Stomach (tissue), 9 donors: ENCODE data around the gene PLEKHG5. TPM values are rescaled to one million over a fixed set of nuclear protein-coding genes. Genes with fewer than 3 reads are reported as not detected.

Source experiments
- DNase-seq, 2 donors: peaks; one replicate each; pipeline versions ENCODE4 v3.0.0 to v3.0.0-alpha.2; 2013 to 2019
- H3K27ac ChIP-seq, 5 donors: fragments of 200-600 bp in 4 of 5; sonication (generic) in 4 of 5; one replicate each; pipeline ENCODE4 v1.5.1; 2013 to 2019; ENCODE audit warnings: mild to moderate bottlenecking in 1 of 5, moderate library complexity in 1 of 5
- H3K27me3 ChIP-seq, 3 donors: fragments of 200-600 bp; sonication (generic); one replicate each; pipeline ENCODE4 v1.5.1; 2017 to 2019; ENCODE audit warnings: mixed run types in 1 of 3
- H3K36me3 ChIP-seq, 4 donors: fragments of 200-600 bp; sonication (generic); 1 replicate in 3 of 4; 2 replicates in 1 of 4; pipeline ENCODE4 v1.5.1; 2016 to 2019
- H3K4me1 ChIP-seq, 4 donors: fragments of 200-600 bp; sonication (generic); one replicate each; pipeline ENCODE4 v1.5.1; 2016 to 2019
- H3K4me3 ChIP-seq, 4 donors: fragments of 200-600 bp; sonication (generic) in 3 of 4; one replicate each; pipeline ENCODE4 v1.5.1; 2016 to 2019; ENCODE audit warnings: mild to moderate bottlenecking in 1 of 4
- H3K9me3 ChIP-seq, 4 donors: fragments of 200-600 bp; sonication (generic); one replicate each; pipeline ENCODE4 v1.5.1; 2016 to 2019
- EP300 ChIP-seq: sonication (generic); formaldehyde crosslinking; IDR thresholded peaks from one replicate; pipeline ENCODE4 v1.6.1; 2017; ENCODE audit warnings: antibody characterized with exemption
- POLR2A ChIP-seq, 4 donors: fragments of 450-650 bp; IDR thresholded peaks; one replicate each; pipeline ENCODE4 v1.6.1; 2016; ENCODE audit warnings: antibody characterized with exemption in 4 of 4, control low read depth in 2 of 4, mild to moderate bottlenecking in 1 of 4, moderate library complexity in 1 of 4
- POLR2AphosphoS5 ChIP-seq, 3 donors: sonication (generic); formaldehyde crosslinking; IDR thresholded peaks; one replicate each; pipeline ENCODE4 v1.6.1; 2016; ENCODE audit warnings: antibody characterized with exemption in 3 of 3
- WGBS, 5 donors: extraction: QIAGEN DNeasy Blood & Tissue Kit in 3 of 5; methylation state at CpG; one replicate each; pipeline versions ENCODE4 v1.1.5 to v1.1.7; 2013 to 2018; 5-methylcytosine and 5-hydroxymethylcytosine counted together
- intact Hi-C: fragments of 100-400 bp; cut with DNase I; formaldehyde crosslinking; loops from one replicate; pipeline ENCODE4 v1.15.1; 2023; ENCODE audit warnings: low total_unique reads
- polyA plus RNA-seq, 3 donors: library from polyadenylated mRNA; stranded (reverse); fragments of 200-250 nt; gene quantifications; one replicate each; pipeline ENCODE4 v1.2.3, GENCODE V29; 2013
- total RNA-seq, 5 donors: library from RNA; depleted of rRNA; stranded (reverse); fragments of >200 nt; gene quantifications; one replicate each; pipeline versions ENCODE4 v1.1.0 to v1.2.3, GENCODE V29; 2014 to 2016
- TF ChIP-seq, protein P1 (sequence below), 7 experiments: fragments of 450-650 bp in 4 of 7; fragments of 200-600 bp in 3 of 7; sonication (generic) in 3 of 7; IDR thresholded peaks; one replicate each; pipeline ENCODE4 v1.5.1; 2016 to 2019; ENCODE audit warnings: antibody characterized with exemption in 7 of 7, control low read depth in 2 of 7, mild to moderate bottlenecking in 1 of 7
- donor health status: healthy with polysubstance abuse.
- donor health status: Bipolar disorder and iron deficiency.
- donor health status: healthy.

The PLEKHG5 gene
- total and polyA plus RNA-seq, 8 donors = 1.4 to 58.8 (median 7.4) TPM

DNA sequence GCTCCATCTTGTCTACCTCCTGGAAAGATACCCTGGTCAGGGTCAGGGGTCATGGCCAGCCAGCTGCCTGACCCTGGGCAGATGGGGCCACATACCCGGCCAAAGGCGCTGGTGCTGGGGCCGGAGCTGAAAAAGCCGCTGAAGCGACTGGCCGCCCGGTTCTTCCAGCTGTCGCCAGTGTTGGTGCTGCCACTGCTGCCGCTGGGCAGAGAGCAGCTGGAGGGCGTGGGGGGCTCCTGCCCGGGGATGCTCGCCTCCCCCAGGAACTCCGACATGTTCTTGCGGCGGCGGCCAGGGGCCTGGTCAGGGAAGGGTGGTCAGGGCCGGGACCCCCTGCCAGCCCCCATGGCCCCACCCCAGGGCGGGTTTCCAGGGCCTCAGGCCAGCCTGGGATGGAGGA lies 18.3 kb downstream of the PLEKHG5 start:
- Histone ChIP-seq H3K4me1 (peaks cover 0 to 22% (median 11%) of the 10 kb centered on the region in 4 donors), H3K4me3 (no peak overlapping the region), H3K27ac (no peak overlapping the region), H3K9me3 (no peaks in the 10 kb centered on the region), H3K27me3 (no peaks in the 10 kb centered on the region), H3K36me3 (peaks cover 3 to 50% (median 39%) of the 10 kb centered on the region in 4 donors)
- intact Hi-C loops = no loop called here
- DNase-seq = no peak
- WGBS, 5 donors = 84 to 100% (median 96%) methylated on average over 12 to 18 of the region's 18 CpGs; no CpG with 5 or more reads in 1 of the 5 donors
- no peak for TF ChIP-seq EP300

DNA sequence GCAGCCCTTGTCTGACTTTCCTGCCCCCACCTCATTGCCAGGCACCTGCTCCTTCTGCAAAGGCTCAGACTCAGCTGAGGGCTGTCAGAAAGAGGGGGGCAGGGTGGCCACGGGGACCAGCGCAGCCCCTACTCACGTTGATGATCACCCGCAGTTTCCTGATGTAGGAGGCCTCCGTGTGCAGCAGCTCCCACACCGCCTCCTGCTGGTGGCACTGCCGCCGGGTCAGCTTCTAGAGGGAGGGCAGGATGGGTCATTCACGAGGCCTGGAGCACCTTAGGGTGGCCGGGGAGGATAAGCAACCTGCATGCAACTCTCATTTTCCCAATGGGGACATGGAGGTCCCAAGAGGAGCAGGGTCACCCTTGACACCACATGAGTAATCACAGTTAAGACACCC lies 19.1 kb downstream of the PLEKHG5 start:
- TF ChIP-seq EP300 (no peak), POLR2AphosphoS5 (IDR thresholded peaks at IDR 0.05) (no peak), POLR2A (IDR thresholded peaks at IDR 0.05) (no peak)
- TF ChIP-seq, protein P1, sequence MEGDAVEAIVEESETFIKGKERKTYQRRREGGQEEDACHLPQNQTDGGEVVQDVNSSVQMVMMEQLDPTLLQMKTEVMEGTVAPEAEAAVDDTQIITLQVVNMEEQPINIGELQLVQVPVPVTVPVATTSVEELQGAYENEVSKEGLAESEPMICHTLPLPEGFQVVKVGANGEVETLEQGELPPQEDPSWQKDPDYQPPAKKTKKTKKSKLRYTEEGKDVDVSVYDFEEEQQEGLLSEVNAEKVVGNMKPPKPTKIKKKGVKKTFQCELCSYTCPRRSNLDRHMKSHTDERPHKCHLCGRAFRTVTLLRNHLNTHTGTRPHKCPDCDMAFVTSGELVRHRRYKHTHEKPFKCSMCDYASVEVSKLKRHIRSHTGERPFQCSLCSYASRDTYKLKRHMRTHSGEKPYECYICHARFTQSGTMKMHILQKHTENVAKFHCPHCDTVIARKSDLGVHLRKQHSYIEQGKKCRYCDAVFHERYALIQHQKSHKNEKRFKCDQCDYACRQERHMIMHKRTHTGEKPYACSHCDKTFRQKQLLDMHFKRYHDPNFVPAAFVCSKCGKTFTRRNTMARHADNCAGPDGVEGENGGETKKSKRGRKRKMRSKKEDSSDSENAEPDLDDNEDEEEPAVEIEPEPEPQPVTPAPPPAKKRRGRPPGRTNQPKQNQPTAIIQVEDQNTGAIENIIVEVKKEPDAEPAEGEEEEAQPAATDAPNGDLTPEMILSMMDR (IDR thresholded peaks at IDR 0.05) = no peak
- H3K9me3 ChIP-seq = no peaks in the 10 kb centered on the region
- peaks cover 3 to 52% (median 46%) of the 10 kb centered on the region in 4 donors for H3K36me3 ChIP-seq
- peaks cover 0 to 22% (median 11%) of the 10 kb centered on the region in 4 donors for H3K4me1 ChIP-seq
- peak overlapping the region; percentile 81 to 87 (median 87) for H3K27ac ChIP-seq
- no peak for DNase-seq
- H3K4me3 ChIP-seq = peak overlapping the region in 2 of 4 donors; percentile 31 to 49
- 55 to 69% (median 61%) methylated on average over 7 to 10 of the region's 10 CpGs for WGBS, 5 donors
- intact Hi-C loops = no loop called here
- H3K27me3 ChIP-seq = peaks cover 0 to under 1% (median 0%) of the 10 kb centered on the region in 3 donors

DNA sequence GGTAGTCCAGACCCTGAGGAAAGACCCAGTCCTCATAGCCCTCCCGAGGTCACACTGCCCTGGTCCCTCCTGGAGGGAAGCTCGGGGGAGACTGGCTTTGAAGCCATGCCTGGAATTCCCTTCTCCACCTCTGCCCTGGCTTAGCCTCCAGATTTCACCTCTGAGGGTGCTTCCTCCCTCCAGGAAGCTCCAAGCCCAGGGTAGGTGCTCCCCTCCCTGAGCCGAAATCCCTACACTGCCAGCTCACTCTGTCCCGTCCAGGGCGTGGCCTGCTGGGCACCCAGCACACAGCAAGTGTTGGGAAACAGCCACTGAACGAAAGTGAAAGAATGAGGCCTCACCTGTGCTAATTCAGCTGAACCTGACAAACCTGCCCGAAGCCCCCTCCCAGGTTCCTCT lies 19.5 kb downstream of the PLEKHG5 start:
- 32 to 75% (median 47%) methylated on average over 7 of the region's 7 CpGs for WGBS, 5 donors
- H3K9me3 ChIP-seq = no peaks in the 10 kb centered on the region
- H3K36me3 ChIP-seq = peaks cover 3 to 54% (median 47%) of the 10 kb centered on the region in 4 donors
- peaks cover 0 to 5% (median 0%) of the 10 kb centered on the region in 3 donors for H3K27me3 ChIP-seq
- TF ChIP-seq POLR2A (IDR thresholded peaks at IDR 0.05) (no peak), POLR2AphosphoS5 (IDR thresholded peaks at IDR 0.05) (peak in 2 of 3 donors; percentile 63 to 69), EP300 (no peak)
- TF ChIP-seq, protein P1 (IDR thresholded peaks at IDR 0.05) = no peak
- DNase-seq = peak; percentile 87 to 94
- intact Hi-C loops = no loop called here
- peak overlapping the region; percentile 81 to 87 (median 87) for H3K27ac ChIP-seq
- H3K4me3 ChIP-seq = peak overlapping the region in 3 of 4 donors; percentile 27 to 49 (median 31)
- peaks cover 0 to 22% (median 11%) of the 10 kb centered on the region in 4 donors for H3K4me1 ChIP-seq

DNA sequence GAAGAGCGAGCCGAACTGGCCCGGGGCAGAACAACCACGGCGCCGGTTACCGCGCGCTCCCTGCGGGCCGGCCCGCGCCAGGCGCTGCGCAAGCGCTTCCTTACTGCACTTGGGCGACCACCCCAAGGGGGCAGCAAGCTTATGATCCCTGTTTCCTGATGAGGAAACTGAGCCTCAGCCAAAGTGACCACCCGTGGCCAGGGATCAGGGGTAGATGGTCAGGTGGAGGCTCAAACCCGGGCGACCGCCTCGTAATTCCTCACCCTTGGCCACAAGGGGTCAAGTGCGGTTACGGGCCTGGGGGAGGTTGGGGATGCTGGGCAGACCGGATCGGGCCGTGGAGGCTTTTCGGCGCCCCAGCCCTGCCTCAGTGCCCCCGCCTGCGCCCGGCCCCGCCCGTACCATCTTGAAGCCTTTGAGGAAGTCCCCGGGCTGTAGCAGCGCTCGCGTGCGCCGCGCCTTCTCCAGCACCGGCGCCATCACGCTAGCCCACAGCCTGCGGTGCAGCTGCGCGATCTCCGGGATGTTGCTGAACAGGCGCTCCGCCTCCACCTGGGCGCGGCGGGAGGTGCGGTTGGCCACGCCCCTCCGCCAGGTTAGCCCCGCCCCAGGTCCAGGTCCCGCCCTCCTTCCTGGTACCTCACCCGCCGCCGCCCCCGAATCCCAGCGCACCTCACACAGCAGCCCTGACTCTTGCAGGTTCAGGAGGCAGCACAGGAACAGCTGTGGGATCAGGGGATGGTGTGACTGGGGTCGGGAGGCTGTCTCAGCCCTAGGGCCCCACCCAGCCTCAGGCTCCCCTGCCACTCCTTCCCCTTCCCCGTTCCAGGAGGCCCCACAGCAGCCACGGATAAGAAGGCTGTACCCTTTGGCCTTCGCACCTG lies 20.1 kb downstream of the PLEKHG5 start:
- WGBS, 5 donors = 50 to 66% (median 53%) methylated on average over 27 to 67 of the region's 67 CpGs
- peak in 2 of 3 donors; percentile 38 to 72 for TF ChIP-seq POLR2AphosphoS5 (IDR thresholded peaks at IDR 0.05)
- TF ChIP-seq, protein P1 (IDR thresholded peaks at IDR 0.05) = no peak
- intact Hi-C loops = no loop called here
- peak overlapping the region; percentile 81 to 87 (median 87) for H3K27ac ChIP-seq
- H3K36me3 ChIP-seq = peaks cover 3 to 54% (median 47%) of the 10 kb centered on the region in 4 donors
- no peaks in the 10 kb centered on the region for H3K9me3 ChIP-seq
- peak; percentile 86 to 89 for DNase-seq
- peaks cover 0 to 22% (median 11%) of the 10 kb centered on the region in 4 donors for H3K4me1 ChIP-seq
- H3K4me3 ChIP-seq = peak overlapping the region; percentile 27 to 49 (median 30)
- peaks cover 0 to 11% (median 0%) of the 10 kb centered on the region in 3 donors for H3K27me3 ChIP-seq
